Spinal cord (tissue), 10 donors: ENCODE measurements around the gene FHL1. TPM values are rescaled to one million over a fixed set of nuclear protein-coding genes. Genes with fewer than 3 reads are reported as not detected.

Experiments
- DNase-seq, 6 donors: peaks; one replicate each; pipeline versions ENCODE4 v3.0.0 to v3.0.0-alpha.2; 2013 to 2015; ENCODE audit warnings: low spot score in 6 of 6, low read depth in 4 of 6
- H3K27ac ChIP-seq: one replicate; pipeline ENCODE4 v1.5.1; 2013; ENCODE audit warnings: low read depth, low read length, control low read depth
- H3K27me3 ChIP-seq: one replicate; pipeline ENCODE4 v1.6.1; 2013; ENCODE audit warnings: low read length; ENCODE audit not compliant: control insufficient read depth, insufficient read depth
- H3K36me3 ChIP-seq: one replicate; pipeline ENCODE4 v1.6.1; 2013; ENCODE audit warnings: low read length; ENCODE audit not compliant: control insufficient read depth, insufficient read depth
- H3K4me1 ChIP-seq: one replicate; pipeline ENCODE4 v1.6.1; 2013; ENCODE audit warnings: low read length; ENCODE audit not compliant: control insufficient read depth, insufficient read depth
- H3K4me3 ChIP-seq: one replicate; pipeline ENCODE4 v1.5.1; 2013; ENCODE audit warnings: low read depth, low read length, control low read depth
- H3K9me3 ChIP-seq: one replicate; pipeline ENCODE4 v1.6.1; 2013; ENCODE audit warnings: low read length; ENCODE audit not compliant: control insufficient read depth, insufficient read depth
- WGBS: methylation state at CpG from one replicate; pipeline ENCODE4 v1.1.5; 2013; ENCODE audit warnings: missing lambda C conversion rate; ENCODE audit not compliant: insufficient coverage; 5-methylcytosine and 5-hydroxymethylcytosine counted together
- polyA plus RNA-seq, 2 donors: library from polyadenylated mRNA; unstranded; fragments of 120-200 nt; gene quantifications; one replicate each; pipeline ENCODE4 v1.2.1, GENCODE V29; 2013; ENCODE audit not compliant: insufficient read length in 2 of 2
- total RNA-seq, 2 donors: library from RNA; depleted of rRNA in 1 of 2; stranded (reverse); fragments of 120-200 nt in 1 of 2; fragments of >200 nt in 1 of 2; gene quantifications; one replicate each; pipeline versions ENCODE4 v1.2.3 to v1.2.4, GENCODE V29; 2013 to 2014
- donor health status: healthy.

FHL1 gene
- total and polyA plus RNA-seq, 4 donors, result 178 to 429 (median 281) TPM

DNA sequence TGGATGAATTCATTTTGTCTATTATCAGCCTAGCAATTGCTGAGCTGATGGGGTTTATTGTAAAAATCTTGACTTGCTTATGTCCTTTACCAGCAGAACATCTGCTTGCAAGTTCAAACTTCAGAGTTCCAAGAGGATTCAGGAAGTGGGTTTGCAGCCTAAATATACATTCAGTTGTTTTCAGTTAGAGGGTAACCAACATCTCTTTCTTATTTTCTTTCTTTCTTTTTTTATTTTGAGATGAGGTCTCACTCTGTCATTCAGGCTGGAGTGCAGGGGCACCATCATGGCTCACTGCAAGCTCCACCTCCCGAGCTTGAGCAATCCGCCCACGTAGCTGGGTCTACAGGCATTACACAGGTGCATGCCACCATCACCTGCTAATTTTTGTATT, 31.4 kb upstream of the FHL1 start:
- Histone ChIP-seq H3K9me3 (no peaks in the 10 kb centered on the region), H3K36me3 (no peaks in the 10 kb centered on the region), H3K27ac (no peak overlapping the region), H3K27me3 (no peaks in the 10 kb centered on the region), H3K4me1 (no peaks in the 10 kb centered on the region), H3K4me3 (no peak overlapping the region)
- no peak for DNase-seq
- WGBS, result 45% methylated on average over 3 of the region's 3 CpGs

DNA sequence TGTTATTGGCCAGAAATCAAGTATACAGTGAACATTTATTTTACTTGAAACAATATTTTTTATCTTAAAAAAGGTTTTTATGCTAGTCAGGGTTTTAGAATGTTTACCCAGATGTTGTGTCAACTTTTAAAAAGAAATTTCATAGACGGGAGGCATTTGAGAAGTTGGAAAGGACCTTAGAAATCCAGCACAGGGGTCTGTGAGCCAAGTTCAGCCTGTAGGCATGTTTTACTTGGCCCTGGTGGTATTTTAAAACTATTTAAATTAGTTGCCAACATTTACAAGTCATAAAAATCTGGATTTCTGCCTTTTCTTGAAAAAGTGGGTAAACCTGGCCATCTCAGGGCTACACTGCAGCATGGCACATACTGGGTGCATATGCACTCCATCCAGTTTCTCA, 25.5 kb upstream of the FHL1 start:
- DNase-seq, result peak in 1 of 6 donors; percentile 14
- no peaks in the 10 kb centered on the region for H3K4me1 ChIP-seq
- H3K9me3 ChIP-seq, result no peaks in the 10 kb centered on the region
- H3K36me3 ChIP-seq, result no peaks in the 10 kb centered on the region
- H3K27ac ChIP-seq, result no peak overlapping the region
- WGBS, result 67% methylated on average over 1 of the region's 1 CpG
- H3K4me3 ChIP-seq, result no peak overlapping the region
- H3K27me3 ChIP-seq, result no peaks in the 10 kb centered on the region

DNA sequence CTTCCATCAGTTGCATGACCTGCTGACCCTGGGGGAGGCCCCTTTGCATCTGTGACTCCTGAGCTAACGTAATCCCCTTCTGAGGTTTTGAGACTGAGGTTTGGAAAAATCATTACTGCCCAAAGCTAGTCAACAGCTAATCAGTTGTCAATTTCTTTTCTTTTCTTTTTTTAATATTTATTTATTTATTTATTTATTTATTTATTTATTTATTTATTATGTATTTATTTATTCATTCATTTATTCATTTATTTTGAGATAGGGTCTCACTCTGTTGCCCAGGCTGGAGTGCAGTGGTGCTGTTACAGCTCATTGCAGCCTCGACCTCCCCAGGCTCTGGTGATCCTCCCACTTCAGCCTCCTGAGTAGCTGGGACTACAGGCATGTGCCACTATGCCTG, 25.1 kb upstream of the FHL1 start:
- no peak overlapping the region for H3K27ac ChIP-seq
- WGBS, result 83% methylated on average over 1 of the region's 2 CpGs
- no peak overlapping the region for H3K4me3 ChIP-seq
- H3K4me1 ChIP-seq, result no peaks in the 10 kb centered on the region
- H3K27me3 ChIP-seq, result no peaks in the 10 kb centered on the region
- no peaks in the 10 kb centered on the region for H3K9me3 ChIP-seq
- H3K36me3 ChIP-seq, result no peaks in the 10 kb centered on the region
- no peak for DNase-seq

DNA sequence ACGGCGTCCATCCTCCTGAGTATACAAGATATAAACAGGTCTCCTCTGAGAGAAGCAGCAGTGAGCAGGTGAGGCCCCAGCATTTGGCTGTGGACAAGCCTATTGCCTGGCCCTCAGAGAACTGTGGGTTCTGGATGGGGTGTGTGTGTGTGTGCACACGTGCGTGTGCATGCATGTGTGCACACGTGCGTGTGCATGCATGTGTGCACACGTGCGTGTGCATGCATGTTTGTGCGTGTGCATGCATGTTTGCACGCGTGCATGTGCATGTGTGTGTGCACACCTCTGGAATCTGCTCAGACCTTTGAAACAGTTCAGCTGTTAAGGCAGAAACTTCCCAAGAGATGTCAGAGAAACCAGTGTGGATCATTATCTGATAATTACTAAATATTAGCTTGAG, 22.2 kb upstream of the FHL1 start:
- Histone ChIP-seq H3K27me3 (peaks cover 2% of the 10 kb centered on the region), H3K4me1 (no peaks in the 10 kb centered on the region), H3K27ac (no peak overlapping the region), H3K4me3 (no peak overlapping the region), H3K9me3 (no peaks in the 10 kb centered on the region), H3K36me3 (no peaks in the 10 kb centered on the region)
- WGBS, result 76% methylated on average over 11 of the region's 11 CpGs
- DNase-seq, result no peak

DNA sequence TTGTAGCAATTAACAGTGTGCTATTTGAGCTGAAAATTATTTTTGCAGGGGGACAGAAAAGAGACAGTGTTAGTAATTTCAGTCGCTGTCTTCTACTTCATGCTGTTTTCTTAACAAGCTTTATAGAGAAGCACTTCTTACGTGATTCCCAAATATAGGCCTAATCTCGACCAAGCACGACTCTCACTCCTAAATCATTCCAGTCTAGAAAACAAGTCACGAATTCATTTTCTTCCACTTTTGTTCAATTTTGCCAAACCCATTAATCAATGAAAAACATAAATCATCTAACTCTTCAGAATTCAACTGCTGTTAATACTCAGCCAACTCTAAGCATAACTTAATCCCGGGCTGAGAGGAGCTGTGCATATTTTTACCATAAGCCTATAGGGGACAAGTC, 21.0 kb upstream of the FHL1 start:
- Histone ChIP-seq H3K27me3 (peaks cover 2% of the 10 kb centered on the region), H3K4me3 (no peak overlapping the region), H3K9me3 (no peaks in the 10 kb centered on the region), H3K4me1 (no peaks in the 10 kb centered on the region), H3K36me3 (no peaks in the 10 kb centered on the region), H3K27ac (no peak overlapping the region)
- DNase-seq, result peak in 1 of 6 donors; percentile 3
- WGBS, result 38% methylated on average over 4 of the region's 6 CpGs

DNA sequence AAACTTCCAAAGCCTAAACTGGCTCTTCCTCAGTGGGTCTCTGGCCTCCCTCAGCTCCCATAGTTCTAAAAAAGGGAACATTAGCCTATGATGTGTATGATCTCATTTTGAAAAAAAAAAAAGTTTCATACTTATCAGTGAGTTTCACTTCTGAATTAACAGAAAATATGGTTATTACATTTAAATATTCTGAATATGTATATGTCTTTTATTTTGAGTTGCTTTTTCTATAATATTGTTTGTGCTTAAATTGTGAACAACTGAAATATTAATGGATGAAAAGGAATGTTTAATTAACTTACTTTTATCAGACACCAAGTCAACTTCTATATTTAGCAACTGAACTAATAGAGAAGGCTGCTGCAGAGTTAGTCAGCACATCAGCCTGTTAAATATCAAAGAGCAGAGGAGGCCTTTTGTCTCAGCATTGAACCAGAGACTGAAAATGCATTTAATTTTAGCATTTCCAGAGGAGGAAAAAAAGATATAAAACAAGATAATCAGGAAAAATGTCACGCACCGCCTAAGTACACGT, 20.4 kb upstream of the FHL1 start:
- Histone ChIP-seq H3K9me3 (no peaks in the 10 kb centered on the region), H3K4me1 (no peaks in the 10 kb centered on the region), H3K36me3 (no peaks in the 10 kb centered on the region), H3K27me3 (peaks cover 2% of the 10 kb centered on the region), H3K27ac (no peak overlapping the region), H3K4me3 (no peak overlapping the region)
- WGBS, result no CpG with 5 or more reads among the region's 3 CpGs
- DNase-seq, result no peak

DNA sequence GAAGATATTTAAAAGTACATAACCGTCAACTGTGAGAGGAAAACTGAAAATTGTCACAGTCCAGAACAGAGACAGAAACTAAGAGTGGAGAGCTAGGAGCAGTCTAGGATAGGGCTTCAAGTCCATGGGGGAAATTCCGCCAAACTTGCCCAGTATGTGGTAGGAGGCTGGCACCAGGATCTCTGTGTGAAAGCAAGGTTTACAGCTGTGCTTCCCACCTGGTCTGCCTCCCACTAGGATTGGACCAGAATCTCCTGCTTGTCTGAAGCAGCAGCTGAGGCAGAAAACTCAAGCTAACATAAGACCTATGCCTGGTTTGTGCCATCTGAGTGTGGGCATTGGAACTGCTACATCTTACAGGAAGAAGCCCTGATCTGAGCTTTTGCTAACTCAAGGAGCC, 18.6 kb upstream of the FHL1 start:
- no peak overlapping the region for H3K4me3 ChIP-seq
- no peaks in the 10 kb centered on the region for H3K4me1 ChIP-seq
- no peak for DNase-seq
- peaks cover 2% of the 10 kb centered on the region for H3K27me3 ChIP-seq
- H3K27ac ChIP-seq, result no peak overlapping the region
- 85% methylated on average over 2 of the region's 2 CpGs for WGBS
- no peaks in the 10 kb centered on the region for H3K36me3 ChIP-seq
- no peaks in the 10 kb centered on the region for H3K9me3 ChIP-seq

DNA sequence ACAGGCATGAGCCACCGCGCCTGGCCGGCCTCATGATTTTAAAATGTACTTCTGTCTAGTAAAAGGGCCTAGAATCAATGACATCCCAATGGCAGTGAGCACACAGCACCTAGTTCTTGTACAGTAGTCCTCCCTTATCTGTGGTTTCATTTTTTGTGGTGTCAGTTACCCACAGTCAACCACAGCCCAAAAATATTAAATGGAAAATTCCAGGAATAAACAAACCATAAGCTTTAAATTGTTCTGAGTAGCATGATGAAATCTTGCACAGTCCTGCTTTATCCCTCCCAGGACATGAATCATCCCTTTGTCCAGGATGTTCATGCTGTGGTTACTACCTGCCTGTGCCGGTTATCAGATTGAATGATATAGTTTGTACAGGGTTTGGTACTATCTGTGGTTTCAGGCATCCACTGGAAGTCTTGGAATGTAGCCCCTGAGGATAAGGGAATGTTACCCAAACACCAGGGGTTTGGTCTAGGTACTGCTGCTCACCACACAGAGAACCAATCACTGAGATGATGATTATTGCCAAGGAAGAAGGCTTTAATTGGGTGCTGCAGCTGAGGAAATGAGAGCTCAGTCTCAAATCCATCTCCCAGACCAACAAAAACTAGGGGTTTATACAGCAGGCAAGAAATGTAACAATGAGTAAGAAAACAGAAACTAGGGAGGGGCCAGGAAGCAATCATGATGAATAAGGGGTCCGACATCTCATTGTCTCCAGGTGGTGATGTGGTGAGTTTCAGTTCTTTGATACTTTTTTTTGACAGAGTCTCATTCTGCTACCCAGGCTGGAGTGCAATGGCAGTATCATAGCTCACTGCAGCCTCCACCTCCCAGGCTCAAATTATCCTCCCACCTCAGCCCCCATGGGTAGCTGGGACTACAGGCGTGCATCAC, 16.2 kb upstream of the FHL1 start:
- WGBS, result 81% methylated on average over 3 of the region's 6 CpGs
- H3K27me3 ChIP-seq, result peaks cover 2% of the 10 kb centered on the region
- DNase-seq, result no peak
- no peaks in the 10 kb centered on the region for H3K4me1 ChIP-seq
- no peaks in the 10 kb centered on the region for H3K9me3 ChIP-seq
- H3K27ac ChIP-seq, result no peak overlapping the region
- H3K4me3 ChIP-seq, result no peak overlapping the region
- H3K36me3 ChIP-seq, result no peaks in the 10 kb centered on the region

DNA sequence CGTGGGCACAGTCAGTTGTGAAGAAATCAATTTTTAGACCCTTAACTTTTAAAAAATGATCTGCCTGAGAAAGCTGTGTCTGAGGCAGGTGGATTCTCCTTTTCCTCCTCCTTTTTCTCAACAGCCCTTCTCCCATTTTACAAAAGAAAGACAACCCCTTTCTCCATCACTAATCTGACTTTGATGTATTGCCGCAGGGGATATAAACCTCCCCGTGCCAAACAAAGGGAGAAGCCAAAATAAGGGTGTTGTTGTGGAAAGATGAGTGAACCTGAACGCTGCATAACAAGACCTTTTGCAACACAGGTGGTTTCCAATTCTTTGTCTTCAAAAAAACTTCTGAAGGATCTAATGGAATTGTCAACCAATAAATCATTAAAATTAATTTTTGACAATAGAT, 8.4 kb upstream of the FHL1 start:
- no peaks in the 10 kb centered on the region for H3K9me3 ChIP-seq
- no peaks in the 10 kb centered on the region for H3K4me1 ChIP-seq
- no CpG with 5 or more reads among the region's 4 CpGs for WGBS
- H3K4me3 ChIP-seq, result no peak overlapping the region
- DNase-seq, result no peak
- no peak overlapping the region for H3K27ac ChIP-seq
- no peaks in the 10 kb centered on the region for H3K27me3 ChIP-seq
- H3K36me3 ChIP-seq, result no peaks in the 10 kb centered on the region

DNA sequence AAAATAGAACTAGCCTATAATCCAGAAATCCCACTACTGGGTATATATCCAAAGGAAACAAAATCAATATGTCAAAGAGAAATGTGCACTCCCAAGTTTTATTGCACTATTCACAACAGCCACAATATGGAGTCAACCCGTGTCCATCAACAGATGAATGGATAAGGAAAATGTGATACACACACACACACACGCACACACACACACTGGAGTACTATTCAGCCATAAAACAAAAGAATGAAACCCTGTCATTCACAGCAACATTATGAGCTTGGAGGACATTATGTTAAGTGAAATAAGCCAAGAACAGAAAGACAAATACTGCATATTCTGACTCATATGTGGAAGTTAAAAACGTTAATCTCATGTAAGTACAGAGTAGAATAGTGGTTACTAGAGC, 5.8 kb upstream of the FHL1 start:
- Histone ChIP-seq H3K27me3 (no peaks in the 10 kb centered on the region), H3K27ac (no peak overlapping the region), H3K9me3 (no peaks in the 10 kb centered on the region), H3K36me3 (no peaks in the 10 kb centered on the region), H3K4me1 (peaks cover 2% of the 10 kb centered on the region), H3K4me3 (no peak overlapping the region)
- 20% methylated on average over 1 of the region's 3 CpGs for WGBS
- DNase-seq, result no peak
